Neural progenitor cell (in vitro differentiated cells): ENCODE measurements around the gene P4HA1.

Source experiments
- CTCF ChIP-seq: fragments of 200-600 bp; sonication (generic); IDR thresholded peaks from 2 replicates; pipeline ENCODE4 v1.5.1; 2017; ENCODE audit warnings: antibody characterized with exemption, mild to moderate bottlenecking
- EZH2 ChIP-seq: fragments of 200-600 bp; sonication (generic); IDR thresholded peaks from 2 replicates; pipeline ENCODE4 v1.6.1; 2017; ENCODE audit warnings: antibody characterized with exemption, mild to moderate bottlenecking, moderate library complexity
- EZH2phosphoT487 ChIP-seq: fragments of 200-600 bp; sonication (generic); IDR thresholded peaks from 2 replicates; pipeline ENCODE4 v1.6.1; 2017; ENCODE audit warnings: antibody characterized with exemption

DNA sequence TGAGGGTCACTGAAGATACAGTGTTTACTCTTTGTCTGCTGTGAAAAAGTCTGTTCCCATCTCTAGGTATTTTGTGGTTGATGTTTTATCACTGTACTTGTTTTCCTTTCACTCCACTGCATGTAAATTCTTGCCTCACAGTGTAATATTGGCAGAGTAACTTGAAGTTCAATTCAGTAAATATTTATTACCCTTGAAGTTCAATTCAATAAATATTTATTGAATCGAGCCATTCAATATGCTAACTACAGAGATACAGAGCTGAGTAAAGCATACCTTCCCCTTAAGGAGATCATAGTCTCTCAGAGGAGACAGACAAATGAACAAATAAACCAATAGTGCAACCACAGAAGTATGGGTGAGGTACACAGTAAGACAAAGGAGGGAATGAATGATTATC is 22.8 kb upstream of the P4HA1 start:
- TF ChIP-seq CTCF = no peak
- TF ChIP-seq EZH2phosphoT487 = no peak
- TF ChIP-seq EZH2 = no peak
